ENCODE results near the gene HS1BP3.

- TF ChIP-seq CTCF (IDR thresholded peaks at IDR 0.05; ENCODE audit: borderline replicate concordance, extremely low read depth, low read length, poor library complexity, severe bottlenecking) (no peak), EZH2 (IDR thresholded peaks at IDR 0.05; ENCODE audit: borderline replicate concordance, low read depth, low read length, severe bottlenecking) (no peak)
These were observed 13.8 kb downstream of the HS1BP3 start for GRCh38 chr2:20637147-20637546.

Measured in DND-41 (cell line).